ENCODE data around the gene ITGB7.

ITGB7 gene

GRCh38 chr12:53173085-53173715, 33.9 kb downstream of the ITGB7 start:
- no peak overlapping the region for H3K4me3 ChIP-seq (ENCODE audit: low read depth in 1 of 2, low read length in 1 of 2)
- no peaks in the 10 kb centered on the region for H3K4me1 ChIP-seq (ENCODE audit: control insufficient read depth in 1 of 2, insufficient read depth in 1 of 2, low read depth in 1 of 2, low read length in 1 of 2)
- no peaks in the 10 kb centered on the region for H3K9me3 ChIP-seq
- TF ChIP-seq CTCF (IDR thresholded peaks at IDR 0.05), result no peak
- H3K27me3 ChIP-seq, result no peaks in the 10 kb centered on the region
- H3K36me3 ChIP-seq, result peaks cover 39% of the 10 kb centered on the region
- H3K27ac ChIP-seq, result no peak overlapping the region

GRCh38 chr12:53172352-53172751, 34.7 kb downstream of the ITGB7 start:
- H3K9me3 ChIP-seq, result no peaks in the 10 kb centered on the region
- peaks cover 45% of the 10 kb centered on the region for H3K36me3 ChIP-seq
- no peaks in the 10 kb centered on the region for H3K4me1 ChIP-seq (ENCODE audit: control insufficient read depth in 1 of 2, insufficient read depth in 1 of 2, low read depth in 1 of 2, low read length in 1 of 2)
- no peak for TF ChIP-seq CTCF (IDR thresholded peaks at IDR 0.05)
- no peak overlapping the region for H3K27ac ChIP-seq
- H3K4me3 ChIP-seq (ENCODE audit: low read depth in 1 of 2, low read length in 1 of 2), result no peak overlapping the region
- H3K27me3 ChIP-seq, result no peaks in the 10 kb centered on the region

DNA sequence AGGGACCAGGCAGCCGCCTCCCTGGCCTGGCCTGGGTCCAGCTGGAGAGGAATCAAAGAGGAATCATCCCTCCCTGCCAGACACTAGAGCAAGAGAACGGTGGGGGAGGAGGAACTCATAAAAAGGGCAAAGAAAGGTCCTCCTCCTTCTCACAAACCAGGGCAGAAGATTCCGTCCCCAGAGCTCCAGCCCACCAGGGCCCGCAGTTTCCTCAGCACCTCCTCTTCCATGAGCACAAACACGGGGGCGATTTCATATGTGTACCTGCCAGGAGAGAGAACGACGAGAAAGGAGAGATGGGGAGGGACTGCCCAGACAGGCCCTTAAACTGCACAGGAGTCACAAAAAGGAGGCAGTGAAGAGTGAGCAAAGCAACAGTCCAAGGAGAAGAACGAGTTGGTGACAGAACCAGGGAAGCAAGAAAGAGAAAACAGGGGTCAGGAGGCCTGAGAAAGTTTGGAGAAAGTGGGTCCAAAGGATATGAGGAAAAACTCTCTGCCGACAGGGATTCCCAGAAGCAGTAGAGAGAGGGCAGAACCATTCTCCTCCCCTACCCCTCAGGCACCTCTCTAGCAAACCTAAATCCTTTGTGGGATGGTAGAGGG, 35.2 kb downstream of the ITGB7 start:
- Histone ChIP-seq H3K27me3 (no peaks in the 10 kb centered on the region), H3K4me3 (ENCODE audit: low read depth in 1 of 2, low read length in 1 of 2) (no peak overlapping the region), H3K4me1 (ENCODE audit: control insufficient read depth in 1 of 2, insufficient read depth in 1 of 2, low read depth in 1 of 2, low read length in 1 of 2) (no peaks in the 10 kb centered on the region), H3K27ac (no peak overlapping the region), H3K36me3 (peaks cover 49% of the 10 kb centered on the region), H3K9me3 (no peaks in the 10 kb centered on the region)
- TF ChIP-seq CTCF (IDR thresholded peaks at IDR 0.05), result no peak

GRCh38 chr12:53170876-53171724, 36.0 kb downstream of the ITGB7 start:
- Histone ChIP-seq H3K27ac (no peak overlapping the region), H3K9me3 (no peaks in the 10 kb centered on the region), H3K4me3 (ENCODE audit: low read depth in 1 of 2, low read length in 1 of 2) (no peak overlapping the region), H3K36me3 (peaks cover 50% of the 10 kb centered on the region), H3K4me1 (ENCODE audit: control insufficient read depth in 1 of 2, insufficient read depth in 1 of 2, low read depth in 1 of 2, low read length in 1 of 2) (no peaks in the 10 kb centered on the region), H3K27me3 (no peaks in the 10 kb centered on the region)
- TF ChIP-seq CTCF (IDR thresholded peaks at IDR 0.05), result no peak

- Histone ChIP-seq H3K27ac (no peak overlapping the region), H3K4me1 (ENCODE audit: control insufficient read depth in 1 of 2, insufficient read depth in 1 of 2, low read depth in 1 of 2, low read length in 1 of 2) (no peaks in the 10 kb centered on the region), H3K36me3 (peaks cover 53% of the 10 kb centered on the region), H3K27me3 (no peaks in the 10 kb centered on the region), H3K9me3 (no peaks in the 10 kb centered on the region), H3K4me3 (ENCODE audit: low read depth in 1 of 2, low read length in 1 of 2) (no peak overlapping the region)
- TF ChIP-seq CTCF (IDR thresholded peaks at IDR 0.05), result no peak
Measured at GRCh38 chr12:53170215-53170614, 36.8 kb downstream of the ITGB7 start.
